SIG-M5 (cell line): Measurements from ENCODE around the gene ELMO1.
"Not testable (repeated sequence)": the region's sequence is repeated elsewhere in the genome, so short reads cannot be mapped to it uniquely, and the experiment has no call there.

Source experiments
- DNase-seq: peaks from one replicate; lab custom pipeline; 2025; lab: John Stamatoyannopoulos, UW

ELMO1 gene

GRCh38 chr7:36977878-36978277, 470.8 kb downstream of the ELMO1 start:
- DNase-seq = no peak

GRCh38 chr7:36973534-36973933, 475.1 kb downstream of the ELMO1 start:
- not testable (repeated sequence) for DNase-seq

GRCh38 chr7:36972140-36972518, 476.5 kb downstream of the ELMO1 start:
- DNase-seq = no peak

GRCh38 chr7:36971515-36972139, 477.0 kb downstream of the ELMO1 start:
- DNase-seq = no peak

GRCh38 chr7:36970551-36971514, 477.8 kb downstream of the ELMO1 start:
- no peak for DNase-seq

GRCh38 chr7:36969376-36969775, 479.3 kb downstream of the ELMO1 start:
- DNase-seq = peak; percentile 60

- no peak for DNase-seq
Measured at GRCh38 chr7:36967387-36967786, 481.3 kb downstream of the ELMO1 start.

GRCh38 chr7:36966636-36967035, 482.0 kb downstream of the ELMO1 start:
- no peak for DNase-seq

GRCh38 chr7:36966039-36966438, 482.6 kb downstream of the ELMO1 start:
- no peak for DNase-seq

- no peak for DNase-seq
Measured at GRCh38 chr7:36965625-36966024, 483.0 kb downstream of the ELMO1 start.

- DNase-seq = no peak
Measured at GRCh38 chr7:36964297-36964696, 484.4 kb downstream of the ELMO1 start.

- DNase-seq = no peak
Measured at GRCh38 chr7:36962367-36962766, 486.3 kb downstream of the ELMO1 start.

GRCh38 chr7:36961693-36962092, 487.0 kb downstream of the ELMO1 start:
- no peak for DNase-seq

GRCh38 chr7:36961097-36961496, 487.6 kb downstream of the ELMO1 start:
- DNase-seq = no peak

- no peak for DNase-seq
Measured at GRCh38 chr7:36960105-36960504, 488.6 kb downstream of the ELMO1 start.

GRCh38 chr7:36958111-36958733, 490.4 kb downstream of the ELMO1 start:
- DNase-seq = no peak

GRCh38 chr7:36957620-36958019, 491.0 kb downstream of the ELMO1 start:
- no peak for DNase-seq

- DNase-seq = no peak
Measured at GRCh38 chr7:36956814-36957213, 491.9 kb downstream of the ELMO1 start.

GRCh38 chr7:36955456-36956129, 493.1 kb downstream of the ELMO1 start:
- DNase-seq = no peak

GRCh38 chr7:36951257-36951697, 497.4 kb downstream of the ELMO1 start:
- DNase-seq = no peak

- DNase-seq = peak; percentile 5
Measured at GRCh38 chr7:36949711-36950600, 498.7 kb downstream of the ELMO1 start.
